IMR-90 (cell line): ENCODE data around the gene JRKL. TPM values are rescaled to one million over a fixed set of nuclear protein-coding genes. Genes with fewer than 3 reads are reported as not detected.

ENCODE experiments used
- ATAC-seq: fragments of 200-7000 bp; cut with Tn5 transposase; 2 replicates; pipeline ENCODE4 v1.9.1; 2020; ENCODE audit warnings: low read depth, mild to moderate bottlenecking, moderate library complexity
- BruUV-seq: library from RNA; stranded (reverse); fragments of 400-500 nt; replicated peaks from 2 replicates; lab custom pipeline; 2021; lab: Mats Ljungman, UMichigan
- CTCF ChIA-PET: fragments of 300-600 bp; formaldehyde crosslinking; extraction: SDS; loops from one replicate; lab custom pipeline; 2021; ENCODE audit warnings: antibody characterized with exemption; lab: Yijun Ruan, JAX
- POLR2A ChIA-PET: fragments of 300-600 bp; sonication (Branson Sonifier 250); formaldehyde crosslinking; loops from one replicate; lab custom pipeline; 2022; ENCODE audit warnings: antibody characterized with exemption; ENCODE audit not compliant: unreplicated experiment; lab: Charles Lee
- DNase-seq: peaks from one replicate; pipeline ENCODE4 v3.0.0; 2013
- H2AFZ ChIP-seq: replicated peaks from 2 replicates; pipeline ENCODE3; 2013; ENCODE audit warnings: low read length, mild to moderate bottlenecking; ENCODE audit not compliant: poor library complexity
- H2AK5ac ChIP-seq: 2 replicates; pipeline ENCODE4 v1.6.1; 2013; ENCODE audit warnings: low read depth, low read length, inconsistent platforms
- H2AK9ac ChIP-seq: replicated peaks from 2 replicates; pipeline ENCODE3; 2013; ENCODE audit warnings: mild to moderate bottlenecking, low read depth, low read length, moderate library complexity; ENCODE audit not compliant: poor library complexity
- H2BK120ac ChIP-seq: 2 replicates; pipeline ENCODE4 v1.6.1; 2013; ENCODE audit warnings: low read depth, low read length, inconsistent platforms
- H2BK15ac ChIP-seq: 3 replicates; pipeline ENCODE4 v1.6.1; 2013; ENCODE audit warnings: low read depth, low read length, inconsistent platforms
- H2BK20ac ChIP-seq: 2 replicates; pipeline ENCODE4 v1.6.1; 2013; ENCODE audit warnings: low read depth, mild to moderate bottlenecking, inconsistent platforms, low read length, moderate library complexity
- H2BK5ac ChIP-seq: 2 replicates; pipeline ENCODE4 v1.6.1; 2013; ENCODE audit warnings: mild to moderate bottlenecking, low read depth, low read length, inconsistent platforms; ENCODE audit not compliant: poor library complexity, severe bottlenecking
- H3K14ac ChIP-seq: replicated peaks from 2 replicates; pipeline ENCODE4 v1.6.1; 2013; ENCODE audit warnings: low read depth, low read length, inconsistent platforms
- H3K18ac ChIP-seq: 2 replicates; pipeline ENCODE4 v1.6.1; 2013; ENCODE audit warnings: low read depth, low read length, control low read depth
- H3K23ac ChIP-seq: 2 replicates; pipeline ENCODE4 v1.6.1; 2013; ENCODE audit warnings: low read depth, low read length, inconsistent platforms
- H3K27ac ChIP-seq: 2 replicates; pipeline ENCODE4 v1.5.1; 2013; ENCODE audit warnings: mild to moderate bottlenecking, control low read depth, low read length; ENCODE audit not compliant: insufficient read depth
- H3K27me3 ChIP-seq: 2 replicates; pipeline ENCODE4 v1.6.1; 2013; ENCODE audit warnings: low read length; ENCODE audit not compliant: control insufficient read depth, insufficient read depth
- H3K36me3 ChIP-seq: 2 replicates; pipeline ENCODE4 v1.6.1; 2013; ENCODE audit warnings: low read length, mixed read lengths; ENCODE audit not compliant: control insufficient read depth, insufficient read depth
- H3K4ac ChIP-seq: 2 replicates; pipeline ENCODE4 v1.6.1; 2013; ENCODE audit warnings: low read depth, low read length, inconsistent platforms
- H3K4me1 ChIP-seq: 2 replicates; pipeline ENCODE4 v1.6.1; 2013; ENCODE audit warnings: low read length, mixed read lengths; ENCODE audit not compliant: control insufficient read depth, insufficient read depth
- H3K4me2 ChIP-seq: 2 replicates; pipeline ENCODE4 v1.6.1; 2013; ENCODE audit warnings: low read depth, mild to moderate bottlenecking, control low read depth, low read length, moderate library complexity
- H3K4me3 ChIP-seq: 2 replicates; pipeline ENCODE4 v1.5.1; 2013; ENCODE audit warnings: low read depth, mild to moderate bottlenecking, control low read depth, low read length, moderate library complexity; ENCODE audit not compliant: insufficient read depth
- H3K56ac ChIP-seq: 2 replicates; pipeline ENCODE4 v1.6.1; 2013; ENCODE audit warnings: low read length, inconsistent platforms; ENCODE audit not compliant: insufficient read depth; ENCODE audit errors: extremely low read depth
- H3K79me1 ChIP-seq, 2 experiments: 2 replicates each; pipeline ENCODE4 v1.6.1; 2013; ENCODE audit warnings: low read length in 2 of 2, inconsistent platforms in 1 of 2, low read depth in 1 of 2
- H3K9ac ChIP-seq: 2 replicates; pipeline ENCODE4 v1.6.1; 2013; ENCODE audit warnings: low read depth, low read length, control low read depth
- H3K9me1 ChIP-seq: 2 replicates; pipeline ENCODE4 v1.6.1; 2013; ENCODE audit warnings: low read length, inconsistent platforms; ENCODE audit not compliant: insufficient read depth
- H3K9me3 ChIP-seq: 2 replicates; pipeline ENCODE4 v1.6.1; 2013; ENCODE audit warnings: low read length; ENCODE audit not compliant: control insufficient read depth, insufficient read depth
- H4K20me1 ChIP-seq: 2 replicates; pipeline ENCODE4 v1.6.1; 2013; ENCODE audit warnings: low read length, inconsistent platforms; ENCODE audit not compliant: insufficient read depth
- H4K5ac ChIP-seq: 2 replicates; pipeline ENCODE4 v1.6.1; 2013; ENCODE audit warnings: mild to moderate bottlenecking, low read depth, low read length, control low read depth
- H4K8ac ChIP-seq, 2 experiments: 2 replicates each; pipeline ENCODE4 v1.6.1; 2013; ENCODE audit warnings: low read depth in 2 of 2, low read length in 2 of 2, control low read depth in 1 of 2, inconsistent platforms in 1 of 2
- H4K91ac ChIP-seq: 2 replicates; pipeline ENCODE4 v1.6.1; 2013; ENCODE audit warnings: low read depth, low read length, inconsistent platforms; ENCODE audit not compliant: insufficient read depth
- CHD1 ChIP-seq: IDR thresholded peaks from 2 replicates; pipeline ENCODE4 v1.6.1; 2012; ENCODE audit warnings: low read depth, low read length, improper control_type of control experiment
- RCOR1 ChIP-seq: IDR thresholded peaks from 2 replicates; pipeline ENCODE4 v1.6.1; 2012; ENCODE audit warnings: mild to moderate bottlenecking, low read length, improper control_type of control experiment; ENCODE audit not compliant: insufficient replicate concordance
- WGBS, 2 experiments: methylation state at CpG; one replicate each; pipeline versions ENCODE4 v1.1.5 to v1.1.7; 2013; ENCODE audit warnings: missing lambda C conversion rate in 2 of 2; ENCODE audit not compliant: insufficient read length in 1 of 2; ENCODE audit errors: extremely low coverage in 2 of 2; 5-methylcytosine and 5-hydroxymethylcytosine counted together
- dilution Hi-C: fragments of 300-500 bp; cut with HindIII; formaldehyde crosslinking; loops from one replicate; pipeline ENCODE4 v1.14.3; 2018; ENCODE audit warnings: low sequenced_read_pairs; ENCODE audit not compliant: unreplicated experiment
- in situ Hi-C: fragments of 300-500 bp; cut with MboI; formaldehyde crosslinking; loops from 3 replicates; pipeline ENCODE4 v1.14.3; 2019; ENCODE audit warnings: low sequenced_read_pairs, inconsistent platforms, mixed read lengths
- intact Hi-C: fragments of 100-400 bp; cut with micrococcal nuclease; formaldehyde crosslinking; loops from 2 replicates; pipeline ENCODE4 v1.10.0; 2022
- polyA plus RNA-seq, 3 experiments: library from polyadenylated mRNA; depleted of rRNA; stranded (reverse); fragments of >200 nt; gene quantifications; 2 replicates each; pipeline ENCODE4 v1.2.3, GENCODE V29; 2012; ENCODE audit warnings: low replicate concordance in 1 of 3
- total RNA-seq: library from RNA; depleted of rRNA; stranded (reverse); fragments of >200 nt; gene quantifications from 2 replicates; pipeline ENCODE4 v1.2.3, GENCODE V29; 2012

Gene JRKL
- total and polyA plus RNA-seq, 2 of the 4 experiments (the other 2 are of a cell fraction) = 5.6 to 5.9 TPM

DNA sequence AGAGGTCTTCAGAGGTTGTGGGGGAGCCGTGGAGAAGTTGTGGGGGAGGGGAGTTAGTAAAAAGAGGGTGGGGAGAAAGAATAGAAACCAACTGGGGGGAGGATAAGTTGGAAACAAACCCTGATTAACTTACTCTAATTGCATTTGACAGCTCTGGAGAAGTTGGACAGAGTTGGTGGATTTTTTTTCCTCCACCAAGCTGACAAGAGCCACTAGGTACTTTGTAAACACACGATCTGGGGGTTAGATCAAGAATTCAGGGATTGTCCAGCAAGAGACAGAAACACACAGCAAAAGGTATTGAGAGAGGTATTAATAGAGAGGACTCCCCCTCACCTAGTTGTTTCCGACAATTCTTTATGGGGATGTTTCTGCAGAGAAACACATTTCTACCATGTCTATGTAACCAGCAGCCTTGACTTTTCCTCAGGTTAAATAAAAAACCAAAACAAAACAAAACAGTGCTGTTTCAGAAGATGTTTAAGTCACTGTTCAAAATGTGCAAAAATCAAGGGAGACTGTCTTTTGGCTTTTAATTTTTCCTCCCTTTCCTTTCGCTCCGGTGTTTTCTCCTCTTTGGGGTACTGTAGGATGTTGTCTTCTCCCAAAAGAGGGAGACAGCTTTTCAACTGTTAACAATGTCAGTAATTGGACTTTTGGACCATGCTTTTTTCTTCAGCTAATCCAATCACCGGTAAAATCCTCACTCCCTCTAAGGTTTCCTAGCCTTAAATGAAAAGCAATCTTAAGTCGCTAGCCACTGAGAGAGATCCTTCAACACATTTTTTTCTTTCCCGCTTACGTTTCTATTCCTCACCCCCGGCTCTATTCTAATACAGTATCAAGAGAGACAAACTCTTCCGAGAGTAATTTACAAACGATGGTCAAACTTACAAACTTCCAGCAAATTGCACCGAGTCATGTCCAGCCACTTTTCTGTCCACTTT is 47.5 kb upstream of the JRKL start:
- in situ Hi-C loops = loop anchor here (5.0 kb wide), 2 partner anchors 180 to 290 kb away; no protein-coding TSS in a partner anchor
- Histone ChIP-seq H2BK15ac (peak overlapping the region; percentile 82), H4K8ac (peak overlapping the region; percentile 32 to 85), H2BK20ac (peak overlapping the region; percentile 77), H2BK120ac (peak overlapping the region; percentile 85), H3K4me3 (peak overlapping the region; percentile 92), H4K5ac (peak overlapping the region; percentile 91), H3K9me3 (no peaks in the 10 kb centered on the region), H3K9ac (peak overlapping the region; percentile 95), H3K14ac (peak overlapping the region; percentile 91), H2BK5ac (peak overlapping the region; percentile 92), H2AK5ac (peak overlapping the region; percentile 80), H4K91ac (peak overlapping the region; percentile 84), H3K79me1 (peaks cover 21 to 57% of the 10 kb centered on the region in 2 experiments; a peak in 3 of 4 replicates), H3K18ac (peak overlapping the region; percentile 97), H4K20me1 (peaks cover 2% of the 10 kb centered on the region; the same call in 1 of the 2 replicates), H3K4me1 (peaks cover 14% of the 10 kb centered on the region), H2AK9ac (peak overlapping the region; percentile 80), H3K9me1 (peaks cover 7% of the 10 kb centered on the region), H3K36me3 (peaks cover 2% of the 10 kb centered on the region), H3K27ac (peak overlapping the region; percentile 94), H2AFZ (peak overlapping the region; percentile 83), H3K56ac (peak overlapping the region; percentile 95), H3K4ac (peak overlapping the region; percentile 93), H3K23ac (peak overlapping the region; percentile 95), H3K4me2 (peak overlapping the region; percentile 96), H3K27me3 (no peaks in the 10 kb centered on the region)
- TF ChIP-seq CHD1 = 0 out of 2 replicates have a peak, but pooled peaks have one; percentile 27
- TF ChIP-seq RCOR1 = no peak
- ChIA-PET POLR2A (interaction anchor here (1.0 to 1.2 kb wide), 3 partner anchors 99 to 286 kb away, joined by 3 read pairs; no protein-coding TSS in a partner anchor), CTCF (interaction anchor here (0.5 to 5.1 kb wide), 54 partner anchors 10 to 564 kb away, joined by 3 to 34 read pairs (median 5); partner anchors contain the start of genes CCDC82 and JRKL)
- WGBS, 2 experiments = no CpG with 5 or more reads among the region's 13 CpGs
- DNase-seq (no peak), ATAC-seq (no peak)
- intact Hi-C loops = loop anchor here (1.0 to 5.0 kb wide), 6 partner anchors 35 to 551 kb away; partner anchors contain the start of genes CEP57 and MTMR2
- dilution Hi-C loops = no loop called here
- TSS peak; percentile 77 for BruUV-seq
